HG03095 (cell line): ENCODE data around the gene KCNQ4.

ENCODE experiments used
- ATAC-seq: cut with Tn5 transposase; IDR thresholded peaks from one replicate; pipeline ENCODE4 v1.9.1; 2021; ENCODE audit warnings: moderate library complexity; ENCODE audit not compliant: unreplicated experiment

KCNQ4 gene

GRCh38 chr1:40818264-40818961 is 34.8 kb downstream of the KCNQ4 start:
- peak; percentile 66 for ATAC-seq

- ATAC-seq = no peak
These were observed 35.5 kb downstream of the KCNQ4 start for GRCh38 chr1:40819101-40819500.

- ATAC-seq = no peak
These were observed 36.7 kb downstream of the KCNQ4 start for GRCh38 chr1:40820251-40820797.

GRCh38 chr1:40820911-40821693 is 37.5 kb downstream of the KCNQ4 start:
- no peak for ATAC-seq

DNA sequence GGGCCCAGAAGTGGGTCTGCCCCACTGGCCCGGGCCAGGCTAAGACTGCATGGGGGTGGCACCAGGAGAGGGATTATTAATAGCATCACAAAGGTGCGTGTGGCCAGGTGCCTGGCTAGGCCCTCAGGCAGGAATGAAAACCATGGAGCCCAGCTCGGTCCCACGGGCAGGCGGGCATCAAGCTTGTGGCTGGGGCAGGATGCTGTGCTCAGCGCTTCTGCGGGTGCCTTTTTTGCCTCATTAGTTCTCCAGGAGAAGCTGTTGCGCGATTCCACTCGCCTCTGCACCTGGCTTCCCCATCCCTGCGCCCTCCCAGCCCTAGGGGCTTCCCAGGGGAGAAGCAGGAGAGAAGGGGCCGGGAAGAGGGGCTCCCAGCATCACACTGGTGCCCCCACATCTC is 39.3 kb downstream of the KCNQ4 start:
- ATAC-seq = no peak

DNA sequence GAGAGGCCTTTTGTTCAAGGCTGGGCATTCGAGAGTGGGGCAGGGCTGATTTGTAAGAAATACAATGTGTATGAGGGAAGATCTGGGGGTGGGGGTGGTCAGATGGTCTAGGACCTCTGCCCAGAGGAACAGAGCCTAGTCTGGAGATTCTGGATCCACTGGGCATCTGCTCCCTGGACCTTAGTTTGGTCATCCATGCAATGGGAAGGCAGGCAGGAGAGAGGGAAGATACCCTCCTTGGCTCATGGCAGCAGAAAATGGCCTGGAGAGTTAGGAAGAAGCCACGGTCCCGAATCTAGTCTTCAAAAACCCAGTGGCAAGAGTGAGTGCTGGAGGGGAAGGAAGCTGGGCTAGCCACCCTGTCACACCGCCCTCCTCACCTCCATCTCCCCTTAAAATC is 39.8 kb downstream of the KCNQ4 start:
- ATAC-seq = no peak

DNA sequence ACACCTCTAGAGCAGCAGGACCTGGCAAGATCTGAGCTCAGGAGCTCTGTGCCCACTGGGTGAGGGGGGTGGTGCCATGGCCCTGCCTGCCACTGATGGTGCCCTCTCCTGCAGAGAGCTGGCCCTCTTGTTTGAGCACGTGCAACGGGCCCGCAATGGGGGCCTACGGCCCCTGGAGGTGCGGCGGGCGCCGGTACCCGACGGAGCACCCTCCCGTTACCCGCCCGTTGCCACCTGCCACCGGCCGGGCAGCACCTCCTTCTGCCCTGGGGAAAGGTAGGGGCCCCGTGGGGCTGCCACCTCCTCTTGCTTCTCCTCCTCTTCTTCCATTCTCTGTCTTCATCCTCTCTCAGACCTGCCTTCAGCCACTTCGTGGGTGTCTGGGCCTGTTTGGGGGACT is 40.4 kb downstream of the KCNQ4 start:
- no peak for ATAC-seq

DNA sequence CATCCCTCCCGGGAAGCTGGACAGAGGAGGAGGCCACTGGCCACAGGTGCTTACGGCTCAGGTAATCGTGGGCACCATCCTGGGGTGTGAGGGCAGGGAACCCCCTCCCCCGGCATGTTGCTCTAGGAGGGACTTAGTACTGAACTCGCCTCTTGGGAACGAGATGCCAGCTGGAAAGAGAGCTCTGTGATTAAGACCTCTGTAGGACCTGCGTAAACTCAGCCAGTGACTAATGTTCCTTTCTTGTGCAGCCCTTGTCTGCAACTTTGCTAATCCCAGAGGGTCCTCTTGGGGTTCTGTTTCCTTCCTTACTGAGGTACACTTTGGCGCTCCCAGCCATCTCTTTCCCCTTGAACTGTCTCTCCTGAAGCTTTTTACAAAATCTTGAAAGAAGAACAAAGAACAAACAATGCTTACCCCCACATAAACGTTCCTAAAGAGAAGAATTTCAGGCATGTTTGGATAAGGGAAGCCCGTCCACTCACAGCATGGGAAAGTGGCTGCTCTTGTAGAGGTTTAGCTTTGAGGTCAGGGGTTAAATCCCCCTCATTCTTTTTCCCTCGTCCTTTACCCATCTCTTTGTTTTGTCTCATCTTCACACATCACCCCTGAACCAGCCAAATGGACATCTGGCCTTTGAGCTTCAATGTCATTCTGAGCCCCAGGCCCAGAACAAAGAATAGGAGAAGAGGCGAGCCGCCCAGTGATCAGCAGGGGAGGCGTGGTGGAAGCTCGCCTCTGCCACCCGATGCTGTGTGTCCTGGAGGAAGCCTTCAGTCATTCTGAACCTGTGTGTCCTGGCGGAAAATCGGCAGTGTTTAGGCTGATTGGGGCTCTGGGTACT is 41.2 kb downstream of the KCNQ4 start:
- ATAC-seq = no peak

DNA sequence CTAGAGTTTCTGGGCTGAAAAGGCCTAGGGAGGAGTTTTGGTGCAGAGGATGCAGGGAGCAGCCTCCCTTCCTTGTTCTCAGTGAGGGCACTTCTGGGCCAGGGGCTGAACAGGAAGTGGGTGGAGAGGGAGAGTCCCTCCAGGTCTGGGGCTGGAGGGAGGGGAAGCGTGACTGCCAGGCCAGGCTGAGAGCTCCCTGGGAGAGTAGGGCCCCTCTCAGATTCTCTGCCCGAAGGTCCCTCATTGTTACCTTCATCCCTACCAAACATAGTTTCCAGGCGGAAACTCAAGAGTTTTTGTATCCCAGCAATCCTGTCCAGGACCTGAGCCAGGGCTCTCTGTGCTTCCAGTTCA is 41.8 kb downstream of the KCNQ4 start:
- no peak for ATAC-seq

DNA sequence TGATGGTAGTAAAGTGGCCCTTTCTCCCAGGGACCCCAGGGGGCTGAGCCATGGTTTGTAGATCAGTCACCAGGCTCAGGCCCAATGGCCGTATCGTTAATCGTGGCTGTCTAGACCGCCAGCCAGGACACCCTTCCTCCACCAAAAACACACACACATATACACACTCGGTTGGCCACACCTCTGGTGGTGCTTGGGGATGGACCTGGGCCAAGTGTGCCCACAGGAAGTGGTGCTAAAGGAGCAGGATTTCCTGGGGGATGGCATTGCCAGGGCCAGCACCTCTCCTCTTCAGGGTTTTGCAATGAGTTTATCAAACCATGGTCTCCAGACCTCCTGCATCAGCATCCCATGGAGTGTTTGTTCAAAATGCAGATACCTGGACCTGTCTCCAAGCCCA is 42.4 kb downstream of the KCNQ4 start:
- no peak for ATAC-seq

DNA sequence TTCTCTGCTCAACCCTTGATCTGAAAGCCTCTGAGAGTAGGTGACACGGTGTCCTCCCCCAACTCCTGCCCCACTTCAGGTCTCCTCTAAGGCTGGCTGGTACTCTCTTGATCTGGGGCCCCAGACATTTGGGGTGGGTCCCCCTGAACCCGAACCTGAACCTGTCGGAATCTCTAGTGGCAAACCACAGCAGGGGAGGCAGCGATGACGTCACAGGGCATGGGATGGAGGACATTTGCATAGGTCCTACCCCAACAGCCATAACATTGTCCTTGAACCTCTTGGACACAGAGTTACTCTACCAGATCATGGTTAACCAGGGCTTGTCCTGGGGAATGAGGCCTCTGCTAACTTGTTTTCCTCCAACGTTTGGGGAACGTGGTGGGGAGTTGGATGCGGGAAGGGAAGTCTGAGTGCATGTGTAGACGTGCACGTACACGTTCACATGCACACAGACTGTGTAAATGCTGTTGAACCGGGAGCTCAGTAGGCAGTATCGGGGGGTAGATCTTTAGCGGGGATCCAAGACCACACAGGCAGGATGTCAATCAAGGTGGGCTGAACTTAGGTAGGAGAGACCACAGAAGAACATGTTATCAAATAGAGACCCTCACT is 46.2 kb downstream of the KCNQ4 start:
- no peak for ATAC-seq

- ATAC-seq = no peak
These were observed 46.9 kb downstream of the KCNQ4 start for GRCh38 chr1:40830419-40830943.

GRCh38 chr1:40831001-40831732 is 47.6 kb downstream of the KCNQ4 start:
- ATAC-seq = no peak

GRCh38 chr1:40833979-40834378 is 50.4 kb downstream of the KCNQ4 start:
- no peak for ATAC-seq

DNA sequence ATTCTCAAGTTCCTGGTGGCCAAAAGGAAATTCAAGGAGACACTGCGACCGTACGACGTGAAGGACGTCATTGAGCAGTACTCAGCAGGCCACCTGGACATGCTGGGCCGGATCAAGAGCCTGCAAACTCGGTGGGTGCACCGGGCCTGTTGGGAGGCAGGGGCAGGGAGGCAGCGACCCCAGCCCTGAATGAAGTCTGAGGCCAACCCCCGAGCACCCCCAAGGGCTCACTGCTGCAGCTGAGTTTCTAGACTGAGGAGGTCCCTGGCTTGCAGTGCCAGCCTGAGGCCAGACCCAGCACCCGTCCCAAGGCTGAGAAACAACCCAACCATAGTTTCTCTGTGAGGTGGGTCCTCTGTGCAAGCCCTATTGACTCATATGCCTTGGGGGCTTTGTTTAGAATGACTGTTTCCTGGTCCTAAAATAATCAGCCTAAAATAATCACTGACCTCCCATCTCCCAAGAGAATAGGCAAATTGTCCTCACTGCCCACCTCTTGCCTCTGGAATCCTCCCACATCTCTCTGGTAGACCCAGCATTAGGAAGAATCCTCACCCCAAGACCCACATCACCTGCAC is 51.5 kb downstream of the KCNQ4 start:
- no peak for ATAC-seq

DNA sequence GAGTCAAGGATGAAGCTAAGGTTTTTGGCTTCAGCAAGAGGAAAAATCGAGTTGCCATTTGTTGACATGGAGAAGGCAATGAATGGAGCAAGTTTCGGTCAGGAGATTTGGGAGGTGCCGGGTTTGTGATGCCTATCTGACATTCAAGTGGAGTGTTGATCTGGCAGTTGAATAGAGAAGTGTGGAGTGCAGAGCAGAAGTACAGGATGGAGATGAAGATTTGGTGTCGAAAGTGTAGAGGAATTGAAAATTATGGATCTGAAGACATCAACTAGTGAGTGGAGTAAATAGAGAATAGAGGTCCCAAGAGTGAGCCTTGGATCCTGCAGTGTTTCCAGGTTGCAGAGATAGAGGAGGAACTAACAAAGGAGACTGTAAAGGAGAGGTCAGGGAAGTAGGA is 52.7 kb downstream of the KCNQ4 start:
- no peak for ATAC-seq

DNA sequence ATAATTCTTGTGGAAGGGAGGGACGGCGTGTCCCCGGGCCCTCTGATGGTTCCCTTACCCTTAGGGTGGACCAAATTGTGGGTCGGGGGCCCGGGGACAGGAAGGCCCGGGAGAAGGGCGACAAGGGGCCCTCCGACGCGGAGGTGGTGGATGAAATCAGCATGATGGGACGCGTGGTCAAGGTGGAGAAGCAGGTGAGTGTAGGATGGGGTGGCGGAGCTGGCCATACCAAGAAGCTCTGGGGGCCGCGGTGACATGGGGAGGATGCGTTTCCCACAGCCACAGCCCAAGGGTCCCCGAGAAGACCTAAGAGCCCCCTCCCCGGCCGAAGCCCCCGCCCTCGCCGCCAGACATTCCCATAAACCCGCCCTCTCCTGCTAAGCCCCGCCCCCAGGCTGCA is 54.0 kb downstream of the KCNQ4 start:
- ATAC-seq = no peak

DNA sequence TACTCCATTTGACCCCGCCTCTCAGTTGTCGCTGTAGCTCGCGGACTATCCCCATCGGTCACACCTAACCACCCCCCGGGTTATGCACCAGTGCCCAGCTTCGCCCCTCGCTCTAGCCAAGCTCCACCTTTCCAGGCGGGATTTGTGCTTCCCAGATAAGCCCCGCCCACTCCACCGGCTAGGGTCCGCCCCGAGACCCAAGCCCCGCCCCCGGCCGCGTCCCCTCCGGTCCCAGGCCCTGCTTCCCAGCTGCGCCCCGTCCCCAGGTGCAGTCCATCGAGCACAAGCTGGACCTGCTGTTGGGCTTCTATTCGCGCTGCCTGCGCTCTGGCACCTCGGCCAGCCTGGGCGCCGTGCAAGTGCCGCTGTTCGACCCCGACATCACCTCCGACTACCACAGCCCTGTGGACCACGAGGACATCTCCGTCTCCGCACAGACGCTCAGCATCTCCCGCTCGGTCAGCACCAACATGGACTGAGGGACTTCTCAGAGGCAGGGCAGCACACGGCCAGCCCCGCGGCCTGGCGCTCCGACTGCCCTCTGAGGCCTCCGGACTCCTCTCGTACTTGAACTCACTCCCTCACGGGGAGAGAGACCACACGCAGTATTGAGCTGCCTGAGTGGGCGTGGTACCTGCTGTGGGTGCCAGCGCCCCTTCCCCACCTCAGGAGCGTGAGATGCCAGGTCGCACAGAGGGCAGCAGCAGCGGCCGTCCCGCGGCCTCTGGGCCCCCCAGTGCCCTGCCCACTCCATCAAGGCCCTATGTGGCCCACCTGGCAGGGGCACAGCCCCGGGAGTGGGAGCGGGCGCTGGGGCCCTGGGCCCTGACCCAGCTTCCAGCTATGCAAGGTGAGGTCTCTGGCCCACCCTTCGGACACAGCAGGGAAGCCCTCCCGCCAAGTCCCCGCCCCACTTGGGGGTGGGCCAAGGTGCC is 54.7 kb downstream of the KCNQ4 start:
- no peak for ATAC-seq
